ENCODE measurements around the gene TMEM200A.

GRCh38 chr6:130426066-130426721 lies 60.4 kb downstream of the TMEM200A start:
- no peak for TF ChIP-seq CTCF (IDR thresholded peaks at IDR 0.05)
- TF ChIP-seq TCF7L2 (IDR thresholded peaks at IDR 0.05; ENCODE audit: low read depth, low read length) = no peak

Measured in Panc1 (cell line).